ENCODE results near the gene SRC.

DNA sequence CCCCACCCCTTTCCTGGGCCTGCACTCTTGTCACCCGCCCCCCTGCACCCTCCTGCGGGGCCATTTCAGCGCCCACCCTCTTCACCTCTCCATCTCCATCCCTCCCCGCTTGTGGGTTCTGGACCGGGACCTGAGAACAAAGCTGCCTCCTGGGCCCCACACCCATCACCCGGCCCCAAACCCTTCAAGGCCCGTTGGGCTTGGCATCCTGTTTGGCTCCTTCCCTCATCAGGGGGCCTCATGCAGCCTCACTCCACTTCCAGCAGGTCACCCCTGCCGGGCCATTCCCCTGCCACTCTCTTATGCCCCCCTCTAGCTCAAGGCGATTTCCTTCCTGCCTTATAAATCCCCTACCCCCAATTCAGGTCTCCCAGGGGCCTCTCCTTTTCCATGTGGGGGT, 67.4 kb downstream of the SRC start:
- no peak for TF ChIP-seq FOXK2 (IDR thresholded peaks at IDR 0.05)
- TF ChIP-seq NFRKB (IDR thresholded peaks at IDR 0.05): no peak
- TF ChIP-seq ELF4 (IDR thresholded peaks at IDR 0.05): no peak
- TF ChIP-seq FOXM1 (IDR thresholded peaks at IDR 0.05; ENCODE audit: borderline replicate concordance): no peak
- TF ChIP-seq TARDBP (IDR thresholded peaks at IDR 0.05): no peak
- TF ChIP-seq CTBP1 (IDR thresholded peaks at IDR 0.05; ENCODE audit: borderline replicate concordance): no peak
- TF ChIP-seq, protein P1, sequence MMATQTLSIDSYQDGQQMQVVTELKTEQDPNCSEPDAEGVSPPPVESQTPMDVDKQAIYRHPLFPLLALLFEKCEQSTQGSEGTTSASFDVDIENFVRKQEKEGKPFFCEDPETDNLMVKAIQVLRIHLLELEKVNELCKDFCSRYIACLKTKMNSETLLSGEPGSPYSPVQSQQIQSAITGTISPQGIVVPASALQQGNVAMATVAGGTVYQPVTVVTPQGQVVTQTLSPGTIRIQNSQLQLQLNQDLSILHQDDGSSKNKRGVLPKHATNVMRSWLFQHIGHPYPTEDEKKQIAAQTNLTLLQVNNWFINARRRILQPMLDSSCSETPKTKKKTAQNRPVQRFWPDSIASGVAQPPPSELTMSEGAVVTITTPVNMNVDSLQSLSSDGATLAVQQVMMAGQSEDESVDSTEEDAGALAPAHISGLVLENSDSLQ (IDR thresholded peaks at IDR 0.05): no peak
- TF ChIP-seq SUZ12 (IDR thresholded peaks at IDR 0.05): no peak
- TF ChIP-seq SP1 (IDR thresholded peaks at IDR 0.05): no peak
